Lower lobe of right lung (tissue), 2 donors: ENCODE results near the gene PLA2G4B. TPM values are rescaled to one million over a fixed set of nuclear protein-coding genes. Genes with fewer than 3 reads are reported as not detected.

Source experiments
- ATAC-seq, 2 donors: fragments of 200-7000 bp; cut with Tn5 transposase; one replicate each; pipeline ENCODE4 v1.9.1; 2020 to 2022; ENCODE audit warnings: mild to moderate bottlenecking in 2 of 2, moderate library complexity in 2 of 2
- DNase-seq: peaks from one replicate; pipeline ENCODE4 v3.0.0-alpha.2; 2020
- H3K27ac ChIP-seq: fragments of 200-600 bp; one replicate; pipeline ENCODE4 v1.8.0; 2022
- H3K27me3 ChIP-seq: fragments of 200-600 bp; one replicate; pipeline ENCODE4 v1.8.0; 2022; ENCODE audit warnings: low read depth
- H3K36me3 ChIP-seq: fragments of 200-600 bp; one replicate; pipeline ENCODE4 v1.8.0; 2022; ENCODE audit warnings: mild to moderate bottlenecking
- H3K4me1 ChIP-seq: fragments of 200-600 bp; one replicate; pipeline ENCODE4 v1.8.0; 2022
- H3K4me3 ChIP-seq: fragments of 200-600 bp; one replicate; pipeline ENCODE4 v1.8.0; 2022; ENCODE audit warnings: mild to moderate bottlenecking
- H3K9me3 ChIP-seq: fragments of 200-600 bp; one replicate; pipeline ENCODE4 v1.8.0; 2022
- CTCF ChIP-seq: fragments of 200-600 bp; IDR thresholded peaks from one replicate; pipeline ENCODE4 v1.8.0; 2022; ENCODE audit warnings: antibody characterized with exemption, mild to moderate bottlenecking
- intact Hi-C: fragments of 100-400 bp; cut with DNase I; formaldehyde crosslinking; loops from one replicate; pipeline ENCODE4 v1.11.0; 2022
- total RNA-seq: library from RNA; stranded (reverse); fragmentation: NEBNext Ultra II Directional; extraction: Animal tissue kit (Norgen Biotek cat#: 25700); gene quantifications from one replicate; pipeline ENCODE4 v1.2.1, GENCODE V29; 2021
- donor health status: DM: no; HTN: yes; CAD: no; lungs with severe emphysema.

The PLA2G4B gene
- total RNA-seq, 1 donor from 2014 or later, result 13.8 TPM

- intact Hi-C loops, result no loop called here
- peaks cover 17% of the 10 kb centered on the region for H3K4me1 ChIP-seq
- H3K27me3 ChIP-seq, result peaks cover 10% of the 10 kb centered on the region
- H3K4me3 ChIP-seq, result peak overlapping the region; percentile 37
- TF ChIP-seq CTCF, result no peak
- DNase-seq (no peak), ATAC-seq (peak in 1 of 2 donors; percentile 5)
- H3K36me3 ChIP-seq, result no peaks in the 10 kb centered on the region
- no peaks in the 10 kb centered on the region for H3K9me3 ChIP-seq
- H3K27ac ChIP-seq, result no peak overlapping the region
Measured at GRCh38 chr15:41882689-41883483, 44.2 kb downstream of the PLA2G4B start.

DNA sequence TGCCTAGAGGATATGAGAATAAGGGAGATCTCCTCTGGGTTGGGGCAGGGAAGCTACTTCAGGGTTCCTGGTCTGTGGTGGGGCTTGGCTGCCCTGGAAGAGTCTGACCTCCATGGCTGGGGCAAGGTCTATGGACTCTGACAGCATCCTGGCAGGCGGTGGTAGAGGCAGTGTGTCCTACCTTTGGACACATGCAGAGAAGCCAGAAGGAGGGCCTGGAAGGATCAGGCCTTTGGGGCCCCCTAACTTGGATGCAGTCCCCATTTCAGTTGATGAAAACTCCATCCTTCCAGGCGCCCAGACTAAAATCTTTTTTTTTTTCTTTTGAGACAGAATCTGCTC lies 44.8 kb downstream of the PLA2G4B start:
- Histone ChIP-seq H3K4me3 (no peak overlapping the region), H3K27me3 (peaks cover 10% of the 10 kb centered on the region), H3K27ac (no peak overlapping the region), H3K4me1 (peaks cover 17% of the 10 kb centered on the region), H3K36me3 (no peaks in the 10 kb centered on the region), H3K9me3 (no peaks in the 10 kb centered on the region)
- no peak for ATAC-seq
- no peak for TF ChIP-seq CTCF
- DNase-seq, result no peak
- intact Hi-C loops, result no loop called here

- H3K9me3 ChIP-seq, result no peaks in the 10 kb centered on the region
- H3K27me3 ChIP-seq, result peaks cover 10% of the 10 kb centered on the region
- DNase-seq, result no peak
- H3K4me1 ChIP-seq, result peaks cover 17% of the 10 kb centered on the region
- no peak overlapping the region for H3K27ac ChIP-seq
- no peak for TF ChIP-seq CTCF
- intact Hi-C loops, result no loop called here
- H3K4me3 ChIP-seq, result no peak overlapping the region
- no peaks in the 10 kb centered on the region for H3K36me3 ChIP-seq
- no peak for ATAC-seq
Measured at GRCh38 chr15:41884458-41884857, 45.8 kb downstream of the PLA2G4B start.

DNA sequence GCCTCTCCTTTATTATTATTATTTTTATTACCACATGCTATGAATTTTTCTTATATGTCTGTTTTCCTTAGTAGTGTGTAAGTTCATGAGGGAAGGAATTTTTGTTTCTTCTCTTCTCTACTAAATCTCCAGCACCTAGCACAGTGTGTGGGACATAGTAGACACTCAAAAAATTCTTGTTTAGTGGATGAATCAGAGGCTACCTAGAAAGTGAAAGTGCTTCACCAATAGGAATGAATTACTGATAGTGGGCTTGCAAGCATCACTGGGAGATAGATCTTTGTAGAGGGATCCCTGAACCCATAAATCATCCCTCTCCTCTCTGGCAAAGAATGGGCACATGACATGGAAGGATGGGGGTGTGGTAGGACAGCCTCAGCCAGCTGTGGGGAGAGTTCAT lies 46.7 kb downstream of the PLA2G4B start:
- peaks cover 17% of the 10 kb centered on the region for H3K4me1 ChIP-seq
- H3K4me3 ChIP-seq, result no peak overlapping the region
- no peaks in the 10 kb centered on the region for H3K9me3 ChIP-seq
- DNase-seq (no peak), ATAC-seq (no peak)
- no peak for TF ChIP-seq CTCF
- intact Hi-C loops, result no loop called here
- no peaks in the 10 kb centered on the region for H3K36me3 ChIP-seq
- no peak overlapping the region for H3K27ac ChIP-seq
- H3K27me3 ChIP-seq, result peaks cover 7% of the 10 kb centered on the region

- intact Hi-C loops, result no loop called here
- Histone ChIP-seq H3K27me3 (peaks cover 2% of the 10 kb centered on the region), H3K36me3 (no peaks in the 10 kb centered on the region), H3K9me3 (no peaks in the 10 kb centered on the region), H3K4me3 (no peak overlapping the region), H3K27ac (no peak overlapping the region), H3K4me1 (peaks cover 17% of the 10 kb centered on the region)
- no peak for DNase-seq
- no peak for TF ChIP-seq CTCF
- ATAC-seq, result no peak
Measured at GRCh38 chr15:41885841-41886240, 47.2 kb downstream of the PLA2G4B start.
